SH-SY5Y (cell line): ENCODE results near the gene NNAT.

Experiments used
- GATA2 ChIP-seq: IDR thresholded peaks from 2 replicates; pipeline ENCODE4 v1.6.1; 2011; ENCODE audit warnings: mild to moderate bottlenecking, low read depth, low read length
- GATA3 ChIP-seq: IDR thresholded peaks from 2 replicates; pipeline ENCODE4 v1.6.1; 2011; ENCODE audit warnings: low read depth, mild to moderate bottlenecking, low read length, moderate library complexity

Gene NNAT

DNA sequence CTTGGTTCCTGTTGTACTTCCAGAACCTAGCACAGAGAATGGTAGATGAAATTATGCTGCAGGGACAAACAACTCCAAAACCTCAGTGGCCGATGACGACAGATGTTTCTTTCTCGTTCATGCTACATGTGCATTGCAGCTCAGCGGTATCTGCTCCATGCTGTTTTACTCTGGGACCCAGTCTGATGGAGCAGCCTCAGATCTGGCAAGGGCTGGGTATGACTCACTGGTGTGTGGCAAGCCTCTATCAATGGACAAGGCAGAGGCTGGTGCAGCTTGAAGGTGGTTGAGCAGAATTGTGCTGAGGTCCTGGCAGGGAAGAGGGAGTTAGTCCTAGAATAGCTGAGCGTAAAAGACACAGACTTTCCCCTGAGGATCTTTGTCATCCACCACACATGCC, 17.0 kb downstream of the NNAT start:
- TF ChIP-seq GATA3 (no peak), GATA2 (no peak)

DNA sequence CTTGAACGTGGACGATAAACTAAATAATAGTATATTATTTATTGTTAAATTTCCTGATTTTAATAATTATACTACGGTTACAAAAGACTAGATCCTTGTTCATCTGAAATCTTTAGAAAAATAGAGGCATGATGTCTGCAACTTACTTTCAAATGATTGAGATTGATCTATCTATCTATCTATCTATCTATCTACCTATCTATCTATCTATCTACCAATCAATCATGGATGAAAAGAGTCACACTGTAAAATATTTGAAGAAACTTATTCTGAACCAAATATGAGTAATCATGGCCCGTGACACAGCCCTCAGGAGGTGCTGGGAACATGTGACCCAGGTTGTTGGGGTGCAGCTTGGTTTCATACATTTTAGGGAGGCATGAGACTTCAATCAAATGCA, 18.4 kb downstream of the NNAT start:
- TF ChIP-seq GATA2 (no peak), GATA3 (no peak)

DNA sequence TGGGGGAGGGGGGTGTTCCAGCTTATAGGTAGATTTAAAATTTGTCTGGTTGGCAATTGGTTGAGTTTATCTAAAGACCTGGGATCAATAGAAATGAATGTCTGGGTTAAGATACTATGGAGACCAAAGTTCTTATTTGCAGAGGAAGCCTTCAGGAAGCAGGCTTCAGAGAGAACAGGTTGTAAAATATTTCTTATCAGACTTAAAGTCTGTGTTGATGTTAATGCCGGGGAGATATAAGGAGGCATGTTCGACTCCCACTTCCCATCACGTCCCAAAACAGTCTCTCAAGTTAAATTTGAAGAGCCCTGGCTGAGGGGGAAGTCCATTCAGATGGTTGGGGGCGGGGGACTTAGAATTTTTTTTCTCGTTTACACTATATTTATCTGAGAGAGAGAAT, 19.0 kb downstream of the NNAT start:
- no peak for TF ChIP-seq GATA3
- TF ChIP-seq GATA2, result no peak

DNA sequence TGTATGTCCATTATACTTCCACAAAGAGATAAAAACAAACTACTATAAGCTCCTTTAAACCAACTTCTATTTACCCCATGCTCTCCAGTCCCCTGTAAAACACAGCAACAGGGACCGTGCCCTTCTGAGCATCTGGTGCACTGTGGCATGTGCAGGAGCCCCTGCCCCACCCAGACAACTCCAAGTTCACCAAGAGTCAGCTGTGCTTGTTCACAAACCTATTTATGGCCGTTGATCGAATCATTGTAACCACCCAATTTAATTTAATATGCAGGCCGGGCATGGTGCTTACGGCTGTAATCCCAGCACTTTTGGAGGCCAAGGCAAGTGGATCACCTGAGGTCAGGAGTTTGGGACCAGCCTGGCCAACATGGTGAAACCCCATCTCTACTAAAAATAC, 20.3 kb downstream of the NNAT start:
- no peak for TF ChIP-seq GATA3
- TF ChIP-seq GATA2, result no peak

DNA sequence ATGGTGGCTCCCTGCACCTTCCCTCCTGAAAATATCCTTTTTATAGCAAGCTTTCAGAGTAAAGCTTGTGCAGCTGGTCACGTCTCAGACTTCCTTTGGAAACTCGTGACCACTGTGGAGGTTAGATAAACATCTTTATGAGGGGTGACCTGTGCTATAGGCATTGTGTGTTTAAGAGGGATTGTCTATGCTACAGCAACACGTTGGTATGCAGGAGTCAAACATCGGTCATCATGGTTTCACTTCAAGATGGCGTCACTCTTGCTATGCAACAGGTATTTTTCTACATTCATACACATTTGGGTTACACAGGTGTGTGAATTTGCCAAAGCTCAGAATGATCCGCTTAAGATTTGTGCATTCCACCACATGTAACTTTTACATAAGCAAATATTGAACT, 21.2 kb downstream of the NNAT start:
- no peak for TF ChIP-seq GATA3
- no peak for TF ChIP-seq GATA2

DNA sequence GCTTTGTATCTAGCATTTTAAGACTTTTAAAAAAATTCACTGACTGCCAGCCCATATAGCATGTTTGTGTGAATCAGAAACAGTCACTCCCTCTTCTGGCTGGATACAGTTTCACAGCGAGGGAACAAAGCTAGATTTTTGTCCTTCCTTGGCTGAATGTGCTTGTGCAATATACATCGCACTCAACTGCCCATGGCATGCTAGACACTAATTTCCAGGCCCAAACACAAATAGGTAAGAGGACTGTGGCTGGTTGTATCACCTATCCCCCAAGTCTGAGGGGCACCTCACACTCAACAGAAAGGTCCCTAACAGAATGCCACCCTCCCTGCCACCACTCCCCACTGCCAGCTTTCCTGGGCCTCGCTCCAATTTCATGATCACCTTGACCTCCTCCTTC, 22.8 kb downstream of the NNAT start:
- TF ChIP-seq GATA3 (no peak), GATA2 (no peak)

DNA sequence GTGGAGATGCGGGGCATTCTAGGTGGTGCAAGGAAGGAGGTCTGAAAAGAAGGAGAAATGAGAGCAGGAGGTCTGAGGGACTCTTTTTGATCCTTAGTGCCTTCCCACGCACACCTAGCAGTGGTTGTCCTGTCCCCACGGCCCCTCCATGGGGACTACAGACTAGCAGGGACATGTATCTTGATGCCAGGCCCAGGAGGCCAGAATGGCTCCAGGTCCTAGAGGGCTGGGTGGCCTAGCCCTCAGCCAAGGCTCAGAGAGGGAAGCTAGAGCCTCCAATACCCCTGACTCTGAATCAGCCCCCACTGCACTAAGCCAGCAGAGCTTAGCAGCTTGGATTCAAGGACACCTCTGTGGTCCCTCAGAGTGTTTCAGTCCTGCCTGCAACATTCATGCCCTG, 23.3 kb downstream of the NNAT start:
- no peak for TF ChIP-seq GATA2
- no peak for TF ChIP-seq GATA3

DNA sequence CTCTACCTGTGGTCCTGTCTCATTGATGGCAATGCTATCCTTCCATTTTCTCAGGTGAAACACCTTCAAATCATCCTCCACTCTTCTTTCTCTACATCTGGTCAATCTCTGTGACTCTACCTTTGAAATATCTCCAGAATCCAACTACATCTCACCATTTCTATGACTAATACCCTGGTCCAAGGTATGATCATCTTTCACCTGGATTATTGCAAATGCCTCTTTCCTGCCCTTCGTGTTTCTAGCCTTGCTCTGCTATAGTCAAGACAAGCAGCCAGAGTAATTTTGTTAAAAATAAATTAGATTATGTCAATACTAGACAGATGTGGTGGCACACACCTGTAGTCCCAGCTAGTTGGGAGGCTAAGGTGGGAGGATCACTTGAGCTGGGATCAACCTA, 24.5 kb downstream of the NNAT start:
- TF ChIP-seq GATA2 (no peak), GATA3 (no peak)

DNA sequence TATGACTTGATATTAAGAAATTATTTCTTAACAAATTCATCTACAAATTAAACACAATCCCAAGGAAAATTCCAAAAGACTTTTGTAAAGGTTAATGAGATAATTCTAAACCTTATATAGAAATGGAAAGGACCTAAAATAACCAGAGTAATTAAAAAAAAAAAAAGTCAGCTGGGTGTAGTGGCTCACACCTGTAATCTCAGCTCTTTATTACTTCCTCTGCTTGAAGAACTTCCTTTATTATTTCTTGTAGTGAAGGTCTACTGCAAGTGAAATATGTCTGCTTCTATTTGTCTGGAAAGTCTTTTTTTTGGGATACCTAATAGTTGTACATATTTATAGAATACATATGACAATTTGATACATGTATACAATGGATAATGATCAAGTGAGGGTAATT, 26.9 kb downstream of the NNAT start:
- TF ChIP-seq GATA3 (no peak), GATA2 (no peak)

DNA sequence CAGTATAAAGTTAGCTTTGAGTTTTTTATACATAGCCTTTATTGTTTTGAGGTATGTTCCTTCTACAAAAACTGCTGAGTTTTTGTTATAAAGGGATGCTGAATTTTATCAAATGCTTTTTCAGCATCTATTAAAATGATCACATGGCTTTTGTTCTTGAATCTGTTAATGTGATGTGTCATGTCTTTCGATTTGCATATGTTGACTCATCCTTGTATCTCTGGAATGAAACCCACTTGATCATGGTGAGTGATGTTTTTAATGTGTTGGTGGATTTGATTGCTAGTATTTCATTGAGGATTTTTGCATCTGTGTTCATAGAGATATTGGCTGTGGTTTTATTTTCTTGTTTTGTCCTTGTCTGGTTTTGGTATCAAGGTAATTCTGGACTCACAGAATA, 31.4 kb downstream of the NNAT start:
- TF ChIP-seq GATA3 (no peak), GATA2 (no peak)

DNA sequence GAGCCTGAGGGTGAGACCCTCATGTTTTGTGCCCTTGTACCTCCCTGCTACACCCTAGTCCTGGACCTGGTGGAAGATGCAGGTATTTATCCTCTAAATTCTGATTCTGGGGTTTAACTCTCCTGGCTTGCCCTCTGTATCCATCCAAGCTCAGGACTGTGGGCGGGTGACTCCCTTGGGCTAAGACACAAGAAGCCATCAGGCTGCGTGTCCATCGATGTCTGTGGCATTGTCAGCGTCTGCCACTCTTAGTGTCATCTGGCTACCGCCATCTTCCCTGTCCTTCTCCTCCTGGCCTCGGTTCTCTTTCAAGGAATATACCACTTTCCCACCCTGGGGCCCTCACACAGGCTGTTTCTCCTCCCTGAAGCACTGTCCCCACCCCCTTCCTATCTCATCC, 35.5 kb downstream of the NNAT start:
- TF ChIP-seq GATA3 (no peak), GATA2 (no peak)

DNA sequence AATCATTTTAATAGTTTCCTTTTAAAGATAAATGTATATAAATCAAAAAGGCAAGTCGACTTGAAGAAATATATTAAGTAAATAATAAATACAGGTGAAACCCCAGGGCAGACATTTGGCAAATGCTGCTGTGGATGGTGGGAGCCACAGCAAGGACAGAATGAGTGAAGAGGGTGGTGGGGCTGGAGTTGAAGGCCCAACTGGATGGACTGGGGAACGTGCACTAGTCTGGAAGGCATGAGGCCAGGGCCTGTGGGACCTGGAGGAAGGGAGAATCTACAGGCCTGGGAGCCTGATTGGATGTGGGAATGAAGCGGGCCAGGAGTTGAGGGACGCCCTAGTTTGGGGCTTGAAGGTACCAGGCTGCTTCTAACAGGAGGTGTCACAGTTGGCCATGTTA, 37.3 kb downstream of the NNAT start:
- TF ChIP-seq GATA3, result no peak
- TF ChIP-seq GATA2, result no peak

DNA sequence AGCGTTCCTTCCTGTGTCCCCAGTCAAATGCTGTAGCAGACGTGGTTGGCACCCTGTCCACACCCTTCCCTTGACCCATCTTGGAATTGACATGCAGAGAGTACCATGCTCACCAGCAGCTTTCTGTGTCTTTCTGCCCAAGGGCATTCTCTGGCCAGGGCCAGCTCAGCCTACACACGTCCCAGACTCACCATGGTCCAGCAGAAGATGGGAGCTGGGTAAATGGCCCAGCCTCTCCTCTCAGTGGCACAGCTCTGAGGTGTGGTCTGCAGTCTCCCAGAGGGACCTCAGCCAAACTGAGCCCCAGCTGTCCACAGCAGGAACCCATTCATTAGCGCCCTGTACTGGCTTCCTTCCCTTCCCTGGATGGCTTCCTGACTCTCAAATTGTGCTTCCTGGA, 37.7 kb downstream of the NNAT start:
- TF ChIP-seq GATA2 (no peak), GATA3 (no peak)

DNA sequence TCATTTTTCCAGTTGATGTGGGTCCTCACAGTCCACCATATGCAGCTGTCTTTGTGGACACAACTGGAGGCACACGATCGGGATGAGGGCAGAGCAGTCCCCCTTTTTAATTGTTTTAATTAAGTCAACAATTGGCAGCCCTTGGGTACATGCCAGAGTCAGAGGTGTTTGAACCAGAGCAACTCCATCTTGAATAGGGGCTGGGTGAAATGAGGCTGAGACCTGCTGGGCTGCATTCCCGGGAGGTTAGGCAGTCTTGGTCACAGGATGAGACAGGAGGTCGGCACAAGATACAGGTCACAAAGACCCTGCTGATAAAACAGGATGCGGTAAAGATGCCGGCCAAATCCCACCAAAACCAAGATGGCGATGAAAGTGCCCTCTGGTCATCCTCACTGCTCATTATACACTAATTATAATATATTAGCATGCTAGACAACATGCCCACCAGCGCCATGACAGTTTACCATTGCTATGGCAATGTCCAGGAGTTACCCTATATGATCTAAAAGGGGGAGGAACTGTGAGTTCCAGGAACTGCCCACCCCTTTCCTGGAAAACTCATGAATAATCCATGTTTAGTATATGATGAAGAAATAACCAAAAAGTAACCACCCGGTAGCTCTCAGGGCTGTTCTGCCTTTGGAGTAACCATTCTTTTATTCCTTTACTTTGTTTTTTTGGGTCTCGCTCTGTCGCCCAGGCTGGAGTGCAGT, 38.4 kb downstream of the NNAT start:
- TF ChIP-seq GATA2 (no peak), GATA3 (no peak)

DNA sequence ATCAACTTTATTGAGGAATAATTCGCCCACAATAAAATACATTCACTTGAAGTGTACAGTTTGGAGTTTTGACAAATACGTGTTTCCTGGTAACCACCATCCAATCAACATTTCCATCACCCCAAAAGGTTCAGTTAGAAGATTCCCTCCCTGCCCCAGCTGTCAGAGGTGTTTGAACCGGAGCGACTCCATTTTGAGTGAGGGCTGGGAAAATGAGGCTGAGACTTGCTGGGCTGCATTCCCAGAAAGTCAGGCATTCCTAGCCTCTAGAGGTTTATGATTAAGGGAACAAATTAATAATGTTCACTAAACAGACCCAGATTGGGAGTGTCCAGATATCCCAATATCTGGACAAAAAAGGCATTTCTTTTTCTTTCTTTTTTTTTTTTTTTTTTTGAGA, 39.6 kb downstream of the NNAT start:
- TF ChIP-seq GATA3 (no peak), GATA2 (no peak)

DNA sequence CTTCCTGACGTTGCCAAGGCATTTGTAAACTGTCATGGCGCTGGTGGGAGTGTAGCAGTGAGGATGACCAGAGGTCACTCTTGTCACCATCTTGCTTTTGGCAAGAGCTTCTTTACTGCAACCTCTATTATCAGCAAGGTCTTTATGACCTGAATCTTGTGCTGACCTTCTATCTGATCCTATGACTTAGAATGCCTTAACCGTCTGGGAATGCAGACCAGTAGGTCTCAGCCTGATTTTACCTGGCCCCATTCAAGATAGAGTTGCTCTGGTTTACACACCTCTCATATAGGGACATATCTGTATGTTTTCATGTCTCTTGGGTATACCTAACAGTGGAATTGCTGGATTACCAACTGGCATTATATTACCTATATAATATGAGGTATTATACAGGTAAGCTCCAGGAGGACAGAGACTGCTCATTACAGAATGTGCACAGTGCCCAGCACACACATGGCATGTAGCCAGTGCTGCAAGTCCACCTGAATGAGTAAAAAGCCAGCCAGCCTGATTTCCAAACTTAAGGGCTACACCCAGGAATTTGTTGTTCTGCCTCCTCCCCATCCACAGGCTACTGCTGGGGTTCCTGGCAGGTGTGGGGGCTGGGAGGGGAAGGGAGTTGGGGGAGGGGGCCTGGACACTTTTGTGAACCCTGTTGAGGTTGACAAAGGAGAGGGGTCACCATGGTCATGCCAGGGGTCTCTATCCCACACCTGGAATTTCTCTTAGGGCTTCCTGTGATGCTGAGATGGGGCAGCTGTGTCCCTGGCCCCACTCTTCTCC, 41.8 kb downstream of the NNAT start:
- TF ChIP-seq GATA3 (no peak), GATA2 (no peak)

DNA sequence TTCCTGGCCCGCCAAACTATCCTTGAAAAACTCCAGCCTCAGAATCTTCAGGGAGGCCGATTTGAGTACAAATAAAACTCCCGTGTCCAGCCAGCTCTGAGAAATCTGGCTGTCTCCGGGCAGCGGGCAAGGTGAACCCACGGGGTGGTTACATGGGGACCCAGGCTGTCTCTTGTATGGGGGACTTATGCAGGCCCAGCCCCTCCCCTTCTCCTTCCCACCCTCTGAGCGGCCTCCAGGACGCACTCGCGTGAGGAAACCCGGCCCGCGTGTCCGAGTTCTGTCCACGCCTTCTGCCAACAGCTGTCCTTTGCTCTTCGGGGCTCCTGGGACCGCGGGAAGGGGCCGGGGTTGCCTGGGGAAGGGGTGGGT, 43.0 kb downstream of the NNAT start:
- TF ChIP-seq GATA2, result no peak
- no peak for TF ChIP-seq GATA3
